Measurements from ENCODE around the gene CELSR1.

DNA sequence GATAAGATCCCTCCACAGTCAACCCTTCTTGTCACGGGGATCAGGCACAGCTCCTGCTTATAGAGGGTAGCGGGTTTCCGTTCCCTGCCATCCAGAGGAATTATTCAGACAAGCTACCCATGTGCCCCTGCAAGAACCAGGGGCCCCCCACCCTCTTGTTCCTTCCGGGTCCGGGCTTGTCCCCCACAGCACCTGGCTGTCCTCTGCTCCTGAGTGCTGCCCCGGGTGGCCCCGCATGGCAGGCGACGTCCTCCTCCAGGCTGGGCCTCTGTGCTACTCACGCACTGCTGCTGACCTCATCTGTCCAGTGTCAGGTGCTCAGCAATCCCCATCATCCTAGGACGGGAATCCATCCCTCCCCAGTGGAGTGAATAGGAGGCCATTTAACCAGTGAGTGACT lies 24.7 kb downstream of the CELSR1 start:
- TF ChIP-seq, protein P1, sequence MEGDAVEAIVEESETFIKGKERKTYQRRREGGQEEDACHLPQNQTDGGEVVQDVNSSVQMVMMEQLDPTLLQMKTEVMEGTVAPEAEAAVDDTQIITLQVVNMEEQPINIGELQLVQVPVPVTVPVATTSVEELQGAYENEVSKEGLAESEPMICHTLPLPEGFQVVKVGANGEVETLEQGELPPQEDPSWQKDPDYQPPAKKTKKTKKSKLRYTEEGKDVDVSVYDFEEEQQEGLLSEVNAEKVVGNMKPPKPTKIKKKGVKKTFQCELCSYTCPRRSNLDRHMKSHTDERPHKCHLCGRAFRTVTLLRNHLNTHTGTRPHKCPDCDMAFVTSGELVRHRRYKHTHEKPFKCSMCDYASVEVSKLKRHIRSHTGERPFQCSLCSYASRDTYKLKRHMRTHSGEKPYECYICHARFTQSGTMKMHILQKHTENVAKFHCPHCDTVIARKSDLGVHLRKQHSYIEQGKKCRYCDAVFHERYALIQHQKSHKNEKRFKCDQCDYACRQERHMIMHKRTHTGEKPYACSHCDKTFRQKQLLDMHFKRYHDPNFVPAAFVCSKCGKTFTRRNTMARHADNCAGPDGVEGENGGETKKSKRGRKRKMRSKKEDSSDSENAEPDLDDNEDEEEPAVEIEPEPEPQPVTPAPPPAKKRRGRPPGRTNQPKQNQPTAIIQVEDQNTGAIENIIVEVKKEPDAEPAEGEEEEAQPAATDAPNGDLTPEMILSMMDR (IDR thresholded peaks at IDR 0.05; ENCODE audit: low read length) = no peak
- TF ChIP-seq EZH2 (optimal IDR thresholded peaks at IDR 0.05; ENCODE audit: low read depth, low read length) = no peak
